IPS-18a (cell line): ENCODE results near the gene RFK.

ENCODE experiments used
- H3K27ac ChIP-seq: one replicate; pipeline ENCODE4 v1.5.1; 2013; ENCODE audit warnings: low read length
- H3K27me3 ChIP-seq: one replicate; pipeline ENCODE4 v1.6.1; 2013; ENCODE audit warnings: mild to moderate bottlenecking, low read length; ENCODE audit not compliant: control insufficient read depth, insufficient read depth
- H3K36me3 ChIP-seq: one replicate; pipeline ENCODE4 v1.6.1; 2013; ENCODE audit warnings: low read depth, low read length; ENCODE audit not compliant: control insufficient read depth
- H3K4me1 ChIP-seq: one replicate; pipeline ENCODE4 v1.6.1; 2013; ENCODE audit warnings: low read depth, low read length; ENCODE audit not compliant: control insufficient read depth
- H3K4me3 ChIP-seq: one replicate; pipeline ENCODE4 v1.5.1; 2013; ENCODE audit warnings: low read length
- H3K9ac ChIP-seq: one replicate; pipeline ENCODE4 v1.6.1; 2013; ENCODE audit warnings: mild to moderate bottlenecking, low read length, moderate library complexity
- H3K9me3 ChIP-seq: one replicate; pipeline ENCODE4 v1.6.1; 2013; ENCODE audit warnings: low read depth, low read length; ENCODE audit not compliant: control insufficient read depth

The RFK gene

DNA sequence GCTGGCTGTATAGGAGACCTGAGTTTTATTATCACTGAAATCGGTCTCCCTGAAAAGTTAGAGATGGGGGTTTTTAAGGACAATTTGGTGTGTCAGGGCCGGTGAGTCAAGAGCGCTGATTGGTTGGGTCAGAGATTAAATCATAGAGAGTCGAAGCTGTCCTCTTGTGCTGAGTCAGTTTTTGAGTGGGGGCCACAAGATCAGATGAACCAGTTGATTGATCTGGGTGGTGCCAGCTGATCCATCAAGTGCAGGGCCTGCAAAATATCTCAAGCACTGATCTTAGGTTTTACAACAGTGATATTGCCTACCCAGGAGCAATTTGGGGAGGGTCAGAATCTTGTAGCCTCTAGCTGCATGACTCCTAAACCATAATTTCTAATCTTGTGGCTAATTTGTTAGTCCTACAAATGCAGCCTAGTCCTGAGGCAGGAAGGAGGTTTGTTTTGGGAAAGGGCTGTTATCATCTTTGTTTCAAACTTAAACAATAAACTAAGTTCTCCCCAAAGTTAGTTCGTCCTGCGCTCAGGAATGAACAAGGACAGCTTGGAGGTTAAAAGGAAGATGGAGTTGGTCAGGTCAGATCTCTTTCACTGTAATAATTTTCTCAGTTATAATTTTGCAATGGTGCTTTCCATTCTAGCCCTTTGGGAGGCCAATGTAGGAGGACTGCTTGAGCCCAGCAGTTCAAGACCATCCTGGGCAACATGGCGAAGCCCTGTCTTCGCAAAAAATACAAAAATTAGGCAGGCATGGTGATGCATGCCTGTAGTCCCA lies 31.6 kb upstream of the RFK start:
- H3K4me3 ChIP-seq: no peak overlapping the region
- H3K27ac ChIP-seq: no peak overlapping the region
- no peak overlapping the region for H3K9ac ChIP-seq
- H3K27me3 ChIP-seq: no peaks in the 10 kb centered on the region
- no peaks in the 10 kb centered on the region for H3K9me3 ChIP-seq
- no peaks in the 10 kb centered on the region for H3K4me1 ChIP-seq
- no peaks in the 10 kb centered on the region for H3K36me3 ChIP-seq

- no peak overlapping the region for H3K9ac ChIP-seq
These were observed 30.3 kb upstream of the RFK start for GRCh38 chr9:76424491-76424890.

GRCh38 chr9:76423216-76424177 lies 29.3 kb upstream of the RFK start:
- Histone ChIP-seq H3K4me3 (no peak overlapping the region), H3K27ac (no peak overlapping the region), H3K9ac (no peak overlapping the region), H3K36me3 (no peaks in the 10 kb centered on the region), H3K27me3 (no peaks in the 10 kb centered on the region), H3K9me3 (no peaks in the 10 kb centered on the region), H3K4me1 (no peaks in the 10 kb centered on the region)

More at GRCh38 chr9:76424491-76424890, 30.3 kb upstream of the RFK start:
- no peaks in the 10 kb centered on the region for H3K9me3 ChIP-seq
- no peaks in the 10 kb centered on the region for H3K4me1 ChIP-seq
- H3K27me3 ChIP-seq: no peaks in the 10 kb centered on the region
- H3K36me3 ChIP-seq: no peaks in the 10 kb centered on the region
- H3K4me3 ChIP-seq: no peak overlapping the region
- no peak overlapping the region for H3K27ac ChIP-seq

DNA sequence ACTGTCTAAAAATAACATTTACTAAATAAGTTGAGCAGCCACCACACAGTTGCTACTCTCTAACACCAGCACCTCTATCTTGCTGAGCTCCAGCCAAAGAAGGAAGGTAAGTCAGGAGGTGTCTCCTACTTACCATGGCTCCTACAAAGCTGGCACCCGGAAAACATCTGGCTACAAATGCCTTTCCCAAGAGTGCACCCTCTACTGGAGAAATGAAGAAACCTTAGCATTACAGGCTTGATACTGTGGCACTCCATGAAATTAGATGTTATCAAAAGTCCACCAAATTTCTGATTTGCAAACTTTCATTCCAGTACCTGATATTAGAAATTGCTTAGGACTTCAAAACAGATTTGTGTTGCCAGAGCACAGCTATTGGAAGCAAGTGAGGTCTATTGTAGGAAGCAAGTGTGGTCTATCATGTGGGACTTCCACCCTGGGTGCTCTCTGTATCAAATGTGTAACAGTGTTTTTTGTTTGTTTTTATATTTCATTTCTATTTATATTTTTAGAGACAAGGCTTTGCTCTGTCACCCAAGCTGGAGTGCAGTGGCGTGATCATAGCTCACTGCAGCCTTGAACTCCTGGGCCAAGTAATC lies 25.7 kb upstream of the RFK start:
- H3K9ac ChIP-seq: no peak overlapping the region
- no peak overlapping the region for H3K27ac ChIP-seq
- no peak overlapping the region for H3K4me3 ChIP-seq
- no peaks in the 10 kb centered on the region for H3K27me3 ChIP-seq
- H3K9me3 ChIP-seq: no peaks in the 10 kb centered on the region
- no peaks in the 10 kb centered on the region for H3K36me3 ChIP-seq
- peaks cover 11% of the 10 kb centered on the region for H3K4me1 ChIP-seq

DNA sequence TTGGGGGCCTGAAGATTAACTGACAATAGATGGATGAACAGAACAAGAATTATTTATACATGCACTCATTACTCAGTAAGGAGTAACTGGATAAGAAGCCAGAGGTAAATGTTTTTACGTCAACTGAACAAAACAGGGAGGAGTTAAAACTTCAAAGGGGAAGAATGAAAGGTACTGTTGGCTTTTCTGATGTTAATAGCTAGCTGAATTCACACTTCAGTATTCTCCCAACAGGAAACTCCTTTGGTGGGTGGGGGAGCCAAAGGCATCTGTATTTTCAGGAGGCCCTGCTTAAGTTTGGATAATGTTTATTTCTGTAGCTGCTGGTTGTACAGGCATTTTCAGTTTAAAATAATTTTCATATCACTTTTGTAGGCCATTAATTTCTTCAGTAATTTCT lies 23.2 kb upstream of the RFK start:
- no peaks in the 10 kb centered on the region for H3K27me3 ChIP-seq
- H3K27ac ChIP-seq: no peak overlapping the region
- no peak overlapping the region for H3K9ac ChIP-seq
- no peaks in the 10 kb centered on the region for H3K36me3 ChIP-seq
- no peaks in the 10 kb centered on the region for H3K9me3 ChIP-seq
- no peak overlapping the region for H3K4me3 ChIP-seq
- peaks cover 11% of the 10 kb centered on the region for H3K4me1 ChIP-seq

GRCh38 chr9:76415731-76416130 lies 21.5 kb upstream of the RFK start:
- peaks cover 11% of the 10 kb centered on the region for H3K4me1 ChIP-seq
- no peaks in the 10 kb centered on the region for H3K9me3 ChIP-seq
- H3K9ac ChIP-seq: no peak overlapping the region
- no peak overlapping the region for H3K27ac ChIP-seq
- no peaks in the 10 kb centered on the region for H3K36me3 ChIP-seq
- H3K4me3 ChIP-seq: no peak overlapping the region
- H3K27me3 ChIP-seq: no peaks in the 10 kb centered on the region

DNA sequence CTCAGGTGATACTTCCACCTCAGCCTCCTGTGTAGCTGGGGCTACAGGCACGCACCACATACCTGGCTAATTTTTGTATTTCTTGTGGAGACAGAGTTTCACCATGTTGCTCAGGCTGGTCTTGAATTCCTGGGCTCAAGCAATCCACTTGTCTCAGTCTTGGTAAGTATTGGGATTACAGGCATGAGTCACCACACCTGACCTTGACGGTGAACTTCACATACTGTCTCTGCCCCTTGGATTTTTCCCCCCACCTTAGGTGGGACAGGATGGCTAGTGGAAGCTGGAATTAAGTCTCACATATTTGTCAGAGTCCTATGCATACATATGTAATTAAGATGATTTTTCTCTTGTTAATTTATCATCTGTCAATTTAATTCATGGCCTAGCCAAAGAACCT lies 20.9 kb upstream of the RFK start:
- H3K4me3 ChIP-seq: no peak overlapping the region
- no peak overlapping the region for H3K9ac ChIP-seq
- peaks cover 11% of the 10 kb centered on the region for H3K4me1 ChIP-seq
- H3K36me3 ChIP-seq: no peaks in the 10 kb centered on the region
- no peak overlapping the region for H3K27ac ChIP-seq
- H3K9me3 ChIP-seq: no peaks in the 10 kb centered on the region
- H3K27me3 ChIP-seq: no peaks in the 10 kb centered on the region

GRCh38 chr9:76414661-76415060 lies 20.4 kb upstream of the RFK start:
- no peaks in the 10 kb centered on the region for H3K9me3 ChIP-seq
- no peak overlapping the region for H3K4me3 ChIP-seq
- H3K27ac ChIP-seq: no peak overlapping the region
- H3K4me1 ChIP-seq: peaks cover 11% of the 10 kb centered on the region
- no peak overlapping the region for H3K9ac ChIP-seq
- H3K36me3 ChIP-seq: no peaks in the 10 kb centered on the region
- H3K27me3 ChIP-seq: no peaks in the 10 kb centered on the region

DNA sequence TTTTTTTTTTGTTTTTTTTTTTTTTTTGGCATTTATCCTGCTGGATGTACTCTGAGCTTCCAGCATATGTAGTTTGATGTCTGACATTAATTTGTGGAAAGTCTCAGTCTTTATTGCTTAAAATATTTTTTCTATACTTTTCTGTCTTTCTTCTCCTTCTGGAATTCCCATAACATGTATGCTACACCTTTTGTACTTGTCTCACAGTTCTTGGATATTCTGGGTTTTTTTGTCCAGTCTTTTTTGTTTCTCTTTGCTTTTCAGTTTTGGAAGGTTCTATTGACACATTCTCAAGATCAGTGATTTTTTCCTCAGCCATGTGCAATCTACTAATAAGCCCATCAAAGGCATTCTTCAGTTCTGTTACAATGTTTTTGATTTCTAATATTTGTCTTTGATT lies 19.4 kb upstream of the RFK start:
- no peak overlapping the region for H3K9ac ChIP-seq
- no peak overlapping the region for H3K27ac ChIP-seq
- no peak overlapping the region for H3K4me3 ChIP-seq
- no peaks in the 10 kb centered on the region for H3K27me3 ChIP-seq
- H3K9me3 ChIP-seq: no peaks in the 10 kb centered on the region
- no peaks in the 10 kb centered on the region for H3K36me3 ChIP-seq
- peaks cover 11% of the 10 kb centered on the region for H3K4me1 ChIP-seq

DNA sequence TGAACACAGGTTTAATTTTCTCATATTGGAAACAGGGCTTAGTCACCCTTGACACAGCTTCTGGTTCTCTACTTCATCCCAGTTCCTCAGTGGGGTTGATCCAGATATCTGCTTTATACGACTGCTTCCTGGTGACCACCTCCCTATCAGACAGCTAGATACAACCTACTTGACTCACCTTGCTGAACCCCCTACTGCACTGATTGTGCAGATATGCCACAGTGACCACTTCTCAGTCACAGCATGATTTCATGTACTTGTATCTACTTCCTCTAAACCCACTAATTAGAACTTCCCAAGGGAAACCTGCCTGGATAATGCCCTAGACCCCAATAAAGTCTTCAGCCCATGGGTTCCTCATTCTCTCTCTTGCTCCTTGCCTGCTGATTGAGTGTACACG lies 18.4 kb upstream of the RFK start:
- no peak overlapping the region for H3K9ac ChIP-seq
- H3K27ac ChIP-seq: no peak overlapping the region
- no peaks in the 10 kb centered on the region for H3K9me3 ChIP-seq
- H3K4me3 ChIP-seq: no peak overlapping the region
- H3K36me3 ChIP-seq: no peaks in the 10 kb centered on the region
- no peaks in the 10 kb centered on the region for H3K27me3 ChIP-seq
- H3K4me1 ChIP-seq: peaks cover 8% of the 10 kb centered on the region

GRCh38 chr9:76405868-76406267 lies 11.6 kb upstream of the RFK start:
- Histone ChIP-seq H3K4me3 (no peak overlapping the region), H3K27ac (no peak overlapping the region), H3K4me1 (peaks cover 4% of the 10 kb centered on the region), H3K9ac (no peak overlapping the region), H3K36me3 (no peaks in the 10 kb centered on the region), H3K27me3 (no peaks in the 10 kb centered on the region), H3K9me3 (no peaks in the 10 kb centered on the region)
